CD8-positive, alpha-beta memory T cell (primary cell): Measurements from ENCODE around the gene RARA. TPM values are rescaled to one million over a fixed set of nuclear protein-coding genes. Genes with fewer than 3 reads are reported as not detected.

Source experiments
- CTCF ChIA-PET: fragments of 350-600 bp; sonication (Branson Sonifier 250); formaldehyde crosslinking; loops from one replicate; lab custom pipeline; 2021; ENCODE audit warnings: antibody characterized with exemption; lab: Charles Lee
- POLR2A ChIA-PET: fragments of 350-600 bp; sonication (Branson Sonifier 250); formaldehyde crosslinking; loops from one replicate; lab custom pipeline; 2021; ENCODE audit warnings: antibody characterized with exemption; lab: Charles Lee
- DNase-seq, 5 donors: peaks; one replicate each; pipeline versions ENCODE4 v3.0.0 to v3.0.0-alpha.2; 2020 to 2022; ENCODE audit warnings: mixed read lengths in 1 of 5
- H3K27ac ChIP-seq: one replicate; pipeline ENCODE4 v1.7.0; 2013; ENCODE audit warnings: low read depth, mild to moderate bottlenecking, low read length, moderate library complexity
- H3K27me3 ChIP-seq: 2 replicates; pipeline ENCODE4 v1.7.0; 2013; ENCODE audit warnings: low read length, mild to moderate bottlenecking; ENCODE audit not compliant: insufficient read depth, poor library complexity, severe bottlenecking
- H3K36me3 ChIP-seq: 2 replicates; pipeline ENCODE4 v1.7.0; 2013; ENCODE audit warnings: mild to moderate bottlenecking, low read length, moderate library complexity; ENCODE audit not compliant: insufficient read depth
- H3K4me1 ChIP-seq: 2 replicates; pipeline ENCODE4 v1.7.0; 2013; ENCODE audit warnings: mild to moderate bottlenecking, low read length, moderate library complexity; ENCODE audit not compliant: insufficient read depth
- H3K4me3 ChIP-seq: 2 replicates; pipeline ENCODE4 v1.7.0; 2013; ENCODE audit warnings: mild to moderate bottlenecking, low read length
- H3K9me3 ChIP-seq: 2 replicates; pipeline ENCODE4 v1.7.0; 2013; ENCODE audit warnings: mild to moderate bottlenecking, low read length
- H3K27ac Mint-ChIP-seq, 8 donors: one replicate each; pipeline ENCODE4 v1.8.0; 2020 to 2021; ENCODE audit warnings: mixed read lengths in 8 of 8, mild to moderate bottlenecking in 6 of 8, inconsistent platforms in 3 of 8, moderate library complexity in 3 of 8
- H3K27me3 Mint-ChIP-seq, 2 donors: one replicate each; pipeline ENCODE4 v1.8.0; 2020 to 2021; ENCODE audit warnings: mixed read lengths in 2 of 2, mild to moderate bottlenecking in 1 of 2, moderate library complexity in 1 of 2
- H3K36me3 Mint-ChIP-seq, 3 donors: one replicate each; pipeline ENCODE4 v1.8.0; 2020 to 2021; ENCODE audit warnings: mixed read lengths in 3 of 3, inconsistent platforms in 1 of 3, mild to moderate bottlenecking in 1 of 3
- H3K4me1 Mint-ChIP-seq, 3 donors: one replicate each; pipeline ENCODE4 v1.8.0; 2020 to 2021; ENCODE audit warnings: mixed read lengths in 3 of 3, inconsistent platforms in 1 of 3, mild to moderate bottlenecking in 1 of 3
- H3K4me3 Mint-ChIP-seq, 7 donors: one replicate each; pipeline ENCODE4 v1.8.0; 2020 to 2021; ENCODE audit warnings: mixed read lengths in 7 of 7, mild to moderate bottlenecking in 6 of 7, moderate library complexity in 4 of 7, inconsistent platforms in 2 of 7
- H3K9me3 Mint-ChIP-seq, 5 donors: one replicate each; pipeline ENCODE4 v1.8.0; 2020 to 2022; ENCODE audit warnings: mixed read lengths in 5 of 5, mild to moderate bottlenecking in 3 of 5, moderate library complexity in 2 of 5, inconsistent platforms in 1 of 5
- polyA plus RNA-seq: library from polyadenylated mRNA; unstranded; fragments of 300-500 nt; fragmentation: Illumina TruSeq; gene quantifications from one replicate; pipeline ENCODE4 v1.2.3, GENCODE V29; 2021
- total RNA-seq, 2 experiments: library from RNA; stranded (reverse); gene quantifications; one replicate each; pipeline ENCODE4 v1.2.3, GENCODE V29; 2021

Gene RARA
- total and polyA plus RNA-seq, 3 experiments from 2014 or later: 14.0 to 37.8 (median 37.4) TPM

GRCh38 chr17:40354221-40355122 is 45.5 kb downstream of the RARA start:
- Histone ChIP-seq H3K4me3 (no peak overlapping the region), H3K27me3 (no peaks in the 10 kb centered on the region), H3K9me3 (no peaks in the 10 kb centered on the region), H3K27ac (no peak overlapping the region), H3K36me3 (peaks cover 17% of the 10 kb centered on the region), H3K4me1 (no peaks in the 10 kb centered on the region)
- H3K36me3 Mint-ChIP-seq: peaks cover 0 to 61% (median 6%) of the 10 kb centered on the region in 3 donors
- peaks cover 17 to 26% (median 22%) of the 10 kb centered on the region in 3 donors for H3K4me1 Mint-ChIP-seq
- H3K27ac Mint-ChIP-seq: peak overlapping the region in 6 of 8 donors; percentile 12 to 75 (median 32)
- H3K27me3 Mint-ChIP-seq: peaks cover 0 to 3% of the 10 kb centered on the region in 2 donors
- DNase-seq: no peak
- CTCF ChIA-PET: interaction anchor here (0.6 to 13.7 kb wide), 33 partner anchors 10 to 205 kb away, joined by 3 to 365 read pairs (median 5); partner anchors contain the start of genes CDC6, GJD3, RARA and TOP2A
- H3K4me3 Mint-ChIP-seq: no peak overlapping the region
- POLR2A ChIA-PET: interaction anchor here (0.8 kb wide), 1 partner anchor 48 kb away, joined by 4 read pairs; no protein-coding TSS in a partner anchor
- H3K9me3 Mint-ChIP-seq: no peaks in the 10 kb centered on the region

GRCh38 chr17:40355123-40355803 is 46.3 kb downstream of the RARA start:
- no peak overlapping the region for H3K27ac ChIP-seq
- peak; percentile 63 to 82 (median 71) for DNase-seq
- no peaks in the 10 kb centered on the region for H3K9me3 Mint-ChIP-seq
- H3K27ac Mint-ChIP-seq: peak overlapping the region in 6 of 8 donors; percentile 19 to 75 (median 41)
- no peaks in the 10 kb centered on the region for H3K9me3 ChIP-seq
- CTCF ChIA-PET: interaction anchor here (0.6 to 13.7 kb wide), 34 partner anchors 9 to 204 kb away, joined by 3 to 365 read pairs (median 5); partner anchors contain the start of genes CDC6, GJD3, RARA and TOP2A
- H3K4me3 ChIP-seq: no peak overlapping the region
- peaks cover 0 to 53% (median 6%) of the 10 kb centered on the region in 3 donors for H3K36me3 Mint-ChIP-seq
- peaks cover 14 to 20% (median 17%) of the 10 kb centered on the region in 3 donors for H3K4me1 Mint-ChIP-seq
- peak overlapping the region in 1 of 7 donors; percentile 32 for H3K4me3 Mint-ChIP-seq
- peaks cover 0 to 4% of the 10 kb centered on the region in 2 donors for H3K27me3 Mint-ChIP-seq
- H3K4me1 ChIP-seq: no peaks in the 10 kb centered on the region
- no peaks in the 10 kb centered on the region for H3K27me3 ChIP-seq
- peaks cover 9% of the 10 kb centered on the region for H3K36me3 ChIP-seq
- POLR2A ChIA-PET: interaction anchor here (0.8 to 1.5 kb wide), 2 partner anchors 48 to 51 kb away, joined by 3 to 4 read pairs; no protein-coding TSS in a partner anchor

GRCh38 chr17:40355804-40356758 is 47.1 kb downstream of the RARA start:
- Histone ChIP-seq H3K27me3 (no peaks in the 10 kb centered on the region), H3K4me3 (no peak overlapping the region), H3K27ac (no peak overlapping the region), H3K4me1 (no peaks in the 10 kb centered on the region), H3K9me3 (no peaks in the 10 kb centered on the region), H3K36me3 (peaks cover 6% of the 10 kb centered on the region)
- ChIA-PET CTCF (interaction anchor here (0.9 to 13.7 kb wide), 22 partner anchors 8 to 1307 kb away, joined by 3 to 365 read pairs (median 11); partner anchors contain the start of genes GJD3, RARA and TOP2A), POLR2A (interaction anchor here (0.8 to 1.5 kb wide), 3 partner anchors 42 to 53 kb away, joined by 3 to 4 read pairs (median 3); no protein-coding TSS in a partner anchor)
- Mint-ChIP-seq H3K36me3 (peaks cover 0 to 50% (median 6%) of the 10 kb centered on the region in 3 donors), H3K4me1 (peaks cover 14 to 20% (median 17%) of the 10 kb centered on the region in 3 donors), H3K4me3 (no peak overlapping the region), H3K9me3 (no peaks in the 10 kb centered on the region), H3K27me3 (peaks cover 6 to 8% of the 10 kb centered on the region in 2 donors), H3K27ac (peak overlapping the region in 3 of 8 donors; percentile 50 to 75 (median 56))
- DNase-seq: no peak

GRCh38 chr17:40356990-40357881 is 48.3 kb downstream of the RARA start:
- POLR2A ChIA-PET: interaction anchor here (0.6 to 1.1 kb wide), 3 partner anchors 8 to 55 kb away, joined by 3 to 7 read pairs (median 4); no protein-coding TSS in a partner anchor

GRCh38 chr17:40358323-40359038 is 49.5 kb downstream of the RARA start:
- no peaks in the 10 kb centered on the region for H3K27me3 ChIP-seq
- H3K4me1 ChIP-seq: peaks cover 7% of the 10 kb centered on the region
- H3K9me3 ChIP-seq: no peaks in the 10 kb centered on the region
- ChIA-PET CTCF (interaction anchor here (0.8 to 13.7 kb wide), 17 partner anchors 10 to 289 kb away, joined by 3 to 365 read pairs (median 3); partner anchors contain the start of genes RARA and SMARCE1), POLR2A (no interaction called here)
- Mint-ChIP-seq H3K27ac (peak overlapping the region in 6 of 8 donors; percentile 12 to 91 (median 52)), H3K36me3 (peaks cover 0 to 28% (median 0%) of the 10 kb centered on the region in 3 donors), H3K27me3 (peaks cover 7 to 17% of the 10 kb centered on the region in 2 donors), H3K9me3 (no peaks in the 10 kb centered on the region), H3K4me1 (peaks cover 8 to 22% (median 9%) of the 10 kb centered on the region in 3 donors), H3K4me3 (peak overlapping the region in 3 of 7 donors; percentile 38 to 76 (median 41))
- H3K36me3 ChIP-seq: peaks cover 6% of the 10 kb centered on the region
- H3K27ac ChIP-seq: no peak overlapping the region
- peak; percentile 74 to 90 (median 84) for DNase-seq
- no peak overlapping the region for H3K4me3 ChIP-seq

More at GRCh38 chr17:40356990-40357881, 48.3 kb downstream of the RARA start:
- Mint-ChIP-seq H3K4me1 (peaks cover 13 to 22% (median 16%) of the 10 kb centered on the region in 3 donors), H3K27me3 (peaks cover 6 to 14% of the 10 kb centered on the region in 2 donors), H3K9me3 (no peaks in the 10 kb centered on the region), H3K4me3 (no peak overlapping the region), H3K36me3 (peaks cover 0 to 41% (median 4%) of the 10 kb centered on the region in 3 donors), H3K27ac (peak overlapping the region in 2 of 8 donors; percentile 33 to 87)
- H3K4me1 ChIP-seq: peaks cover 4% of the 10 kb centered on the region
- H3K9me3 ChIP-seq: no peaks in the 10 kb centered on the region
- peaks cover 6% of the 10 kb centered on the region for H3K36me3 ChIP-seq
- H3K27me3 ChIP-seq: no peaks in the 10 kb centered on the region
- no peak overlapping the region for H3K27ac ChIP-seq
- no peak overlapping the region for H3K4me3 ChIP-seq
- no peak for DNase-seq
- CTCF ChIA-PET: interaction anchor here (0.9 to 13.7 kb wide), 19 partner anchors 8 to 1306 kb away, joined by 3 to 365 read pairs (median 3); partner anchors contain the start of gene RARA

GRCh38 chr17:40360091-40360490 is 51.1 kb downstream of the RARA start:
- Histone ChIP-seq H3K4me3 (no peak overlapping the region), H3K27ac (no peak overlapping the region), H3K9me3 (no peaks in the 10 kb centered on the region), H3K27me3 (no peaks in the 10 kb centered on the region), H3K36me3 (peaks cover 6% of the 10 kb centered on the region), H3K4me1 (peaks cover 11% of the 10 kb centered on the region)
- Mint-ChIP-seq H3K4me1 (peaks cover 9 to 22% (median 9%) of the 10 kb centered on the region in 3 donors), H3K27ac (peak overlapping the region in 1 of 8 donors; percentile 26), H3K27me3 (peaks cover 7 to 17% of the 10 kb centered on the region in 2 donors), H3K9me3 (no peaks in the 10 kb centered on the region), H3K4me3 (peak overlapping the region in 1 of 7 donors; percentile 57), H3K36me3 (peaks cover 0 to 14% (median 0%) of the 10 kb centered on the region in 3 donors)
- POLR2A ChIA-PET: no interaction called here
- CTCF ChIA-PET: interaction anchor here (1.1 to 13.7 kb wide), 4 partner anchors 55 to 260 kb away, joined by 3 to 365 read pairs (median 32); partner anchors contain the start of gene RARA
- no peak for DNase-seq
